HCT116 (cell line): ENCODE data around the gene AHRR. TPM values are rescaled to one million over a fixed set of nuclear protein-coding genes. Genes with fewer than 3 reads are reported as not detected.

ENCODE experiments used
- ATAC-seq: fragments of 200-7000 bp; cut with Tn5 transposase; 2 replicates; pipeline ENCODE4 v1.9.1; 2020; ENCODE audit warnings: mild to moderate bottlenecking, moderate library complexity
- BruUV-seq: library from RNA; stranded (reverse); fragments of 400-500 nt; replicated peaks from 2 replicates; lab custom pipeline; 2021; lab: Mats Ljungman, UMichigan
- CTCF ChIA-PET: fragments of 300-600 bp; sonication (Branson Sonifier 250); formaldehyde crosslinking; loops from one replicate; lab custom pipeline; 2021; ENCODE audit warnings: antibody characterized with exemption; lab: Charles Lee
- POLR2A ChIA-PET: fragments of 300-600, 350-600 bp; sonication (Branson Sonifier 250); formaldehyde crosslinking; loops from one replicate; lab custom pipeline; 2021; ENCODE audit warnings: antibody characterized with exemption; lab: Charles Lee
- RAD21 ChIA-PET, 2 experiments: fragments of 300-600 bp; sonication (Branson Sonifier 250); formaldehyde crosslinking; loops; one replicate each; lab custom pipeline; 2023; ENCODE audit warnings: low total read pairs in 2 of 2; ENCODE audit not compliant: uncharacterized antibody in 2 of 2, unreplicated experiment in 2 of 2, low non-redundant PET in 1 of 2; lab: Charles Lee
- DNase-seq: peaks from one replicate; pipeline ENCODE4 v3.0.0-alpha.2; 2010; ENCODE audit warnings: low read depth, low spot score
- H2AFZ ChIP-seq: fragments of 200-600 bp; shearing (Covaris generic), sonication (generic); 2 replicates; pipeline ENCODE4 v1.6.1; 2017; ENCODE audit warnings: low read depth, mixed run types, mixed read lengths, antibody characterized with exemption, low read length; ENCODE audit not compliant: poor library complexity, severe bottlenecking
- H3K27ac ChIP-seq: 2 replicates; pipeline ENCODE4 v1.5.1; 2012; ENCODE audit warnings: low read depth, low read length
- H3K27me3 ChIP-seq: fragments of 200-600 bp; sonication (generic); 2 replicates; pipeline ENCODE4 v1.6.1; 2016; ENCODE audit warnings: mixed run types, low read length, mixed read lengths; ENCODE audit not compliant: insufficient read depth
- H3K36me3 ChIP-seq, 2 experiments: fragments of 200-500 bp in 1 of 2; fragments of 200-600 bp in 1 of 2; sonication (Bioruptor generic) in 1 of 2; sonication (generic) in 1 of 2; 2 replicates each; pipeline versions ENCODE4 v1.5.1 to v1.6.1; 2014 to 2016; ENCODE audit warnings: low read length in 2 of 2, inconsistent platforms in 1 of 2, mixed read lengths in 1 of 2, mixed run types in 1 of 2; ENCODE audit not compliant: insufficient read depth in 2 of 2, control insufficient read depth in 1 of 2
- H3K4me1 ChIP-seq, 2 experiments: fragments of 200-600 bp in 1 of 2; sonication (generic) in 1 of 2; 2 replicates each; pipeline versions ENCODE4 v1.5.1 to v1.6.1; 2012 to 2017; ENCODE audit warnings: low read length in 2 of 2, inconsistent platforms in 1 of 2, mild to moderate bottlenecking in 1 of 2, mixed read lengths in 1 of 2, mixed run types in 1 of 2, moderate library complexity in 1 of 2; ENCODE audit not compliant: insufficient read depth in 2 of 2, control insufficient read depth in 1 of 2
- H3K4me2 ChIP-seq: fragments of 200-600 bp; sonication (generic); 2 replicates; pipeline ENCODE4 v1.6.1; 2017; ENCODE audit warnings: mixed run types, low read length, mixed read lengths
- H3K4me3 ChIP-seq, 2 experiments: fragments of 200-600 bp in 1 of 2; sonication (generic) in 1 of 2; replicated peaks in 1 of 2; 2 replicates each; pipeline ENCODE4 v1.5.1; 2011 to 2016; ENCODE audit warnings: low read length in 2 of 2, control low read depth in 1 of 2, low read depth in 1 of 2, mild to moderate bottlenecking in 1 of 2, mixed read lengths in 1 of 2, mixed run types in 1 of 2
- H3K79me2 ChIP-seq: fragments of 200-600 bp; sonication (generic); 2 replicates; pipeline ENCODE4 v1.6.1; 2017; ENCODE audit warnings: mild to moderate bottlenecking, mixed run types, low read length, moderate library complexity, mixed read lengths; ENCODE audit not compliant: insufficient read depth
- H3K9ac ChIP-seq: fragments of 200-600 bp; sonication (generic); 2 replicates; pipeline ENCODE4 v1.6.1; 2016; ENCODE audit warnings: low read length, mixed read lengths
- H3K9me2 ChIP-seq: fragments of 200-600 bp; sonication (generic), shearing (Covaris generic); 2 replicates; pipeline ENCODE4 v1.6.1; 2017; ENCODE audit warnings: mixed run types, mild to moderate bottlenecking, moderate library complexity; ENCODE audit not compliant: insufficient read depth
- H3K9me3 ChIP-seq, 2 experiments: fragments of 200-500 bp in 1 of 2; fragments of 200-600 bp in 1 of 2; sonication (Bioruptor generic) in 1 of 2; sonication (generic) in 1 of 2; 2 replicates each; pipeline ENCODE4 v1.6.1; 2014 to 2017; ENCODE audit warnings: low read length in 2 of 2, mixed read lengths in 2 of 2, inconsistent platforms in 1 of 2, low read depth in 1 of 2, mild to moderate bottlenecking in 1 of 2, mixed run types in 1 of 2, moderate library complexity in 1 of 2; ENCODE audit not compliant: control insufficient read depth in 1 of 2, insufficient read depth in 1 of 2
- H4K20me1 ChIP-seq: fragments of 200-600 bp; sonication (generic), shearing (Covaris generic); 2 replicates; pipeline ENCODE4 v1.6.1; 2017; ENCODE audit warnings: mixed run types, mild to moderate bottlenecking, moderate library complexity; ENCODE audit not compliant: insufficient read depth
- CBX3 ChIP-seq: IDR thresholded peaks from 2 replicates; pipeline ENCODE4 v1.6.1; 2012; ENCODE audit warnings: low read depth
- CEBPB ChIP-seq: IDR thresholded peaks from 2 replicates; pipeline ENCODE4 v1.6.1; 2012; ENCODE audit warnings: low read depth
- CTCF ChIP-seq, 3 experiments: fragments of 200-600 bp in 1 of 3; sonication (generic) in 1 of 3; IDR thresholded peaks in 2 of 3; conservative IDR thresholded peaks in 1 of 3; 2 replicates each; pipeline ENCODE4 v1.5.1; 2012 to 2017; ENCODE audit warnings: low read depth in 2 of 3, low read length in 2 of 3, antibody characterized with exemption in 1 of 3, borderline replicate concordance in 1 of 3, control low read depth in 1 of 3, mild to moderate bottlenecking in 1 of 3, mixed read lengths in 1 of 3, mixed run types in 1 of 3, moderate library complexity in 1 of 3; ENCODE audit not compliant: insufficient read depth in 1 of 3
- EZH2phosphoT487 ChIP-seq: fragments of 200-600 bp; IDR thresholded peaks from 2 replicates; pipeline ENCODE4 v1.6.1; 2018; ENCODE audit warnings: antibody characterized with exemption, borderline replicate concordance
- FOSL1 ChIP-seq: IDR thresholded peaks from 2 replicates; pipeline ENCODE4 v1.6.1; 2012; ENCODE audit warnings: low read depth
- MAX ChIP-seq: IDR thresholded peaks from 2 replicates; pipeline ENCODE4 v1.6.1; 2012
- POLR2AphosphoS5 ChIP-seq: IDR thresholded peaks from 2 replicates; pipeline ENCODE4 v1.6.1; 2011; ENCODE audit warnings: mild to moderate bottlenecking, low read depth, low read length, moderate library complexity
- RAD21 ChIP-seq: IDR thresholded peaks from 2 replicates; pipeline ENCODE4 v1.6.1; 2012; ENCODE audit warnings: low read depth, mild to moderate bottlenecking
- SRF ChIP-seq: IDR thresholded peaks from 2 replicates; pipeline ENCODE4 v1.6.1; 2012; ENCODE audit warnings: low read depth
- TCF7L2 ChIP-seq: IDR thresholded peaks from 2 replicates; pipeline ENCODE4 v1.7.0; 2011; ENCODE audit warnings: borderline replicate concordance, inconsistent platforms; ENCODE audit not compliant: insufficient read depth, insufficient read length; ENCODE audit errors: extremely low read depth
- YY1 ChIP-seq: IDR thresholded peaks from 2 replicates; pipeline ENCODE4 v1.6.1; 2011; ENCODE audit warnings: low read length, low read depth, moderate library complexity, mild to moderate bottlenecking; ENCODE audit not compliant: insufficient replicate concordance; ENCODE audit errors: extremely low read depth
- ZFX ChIP-seq: fragments of 450-650 bp; IDR thresholded peaks from 2 replicates; pipeline ENCODE4 v1.6.1; 2017
- intact Hi-C: fragments of 100-400 bp; cut with micrococcal nuclease; formaldehyde crosslinking; loops from 2 replicates; pipeline ENCODE4 v1.10.0; 2022
- total RNA-seq: library from RNA; stranded (reverse); gene quantifications from one replicate; pipeline ENCODE4 v1.2.1, GENCODE V29; 2021; ENCODE audit not compliant: unreplicated experiment
- TF ChIP-seq, protein P1 (sequence below): IDR thresholded peaks from 2 replicates; pipeline ENCODE4 v1.6.1; 2012; ENCODE audit warnings: low read depth

Gene AHRR
- total RNA-seq, 1 experiment from 2014 or later, result 12.7 TPM

GRCh38 chr5:360257-361027 is 38.9 kb downstream of the AHRR start (continued):
- TF ChIP-seq CBX3 (no peak), CEBPB (no peak), EZH2phosphoT487 (no peak), POLR2AphosphoS5 (no peak), FOSL1 (no peak), RAD21 (no peak), ZFX (no peak)
- TF ChIP-seq, protein P1, sequence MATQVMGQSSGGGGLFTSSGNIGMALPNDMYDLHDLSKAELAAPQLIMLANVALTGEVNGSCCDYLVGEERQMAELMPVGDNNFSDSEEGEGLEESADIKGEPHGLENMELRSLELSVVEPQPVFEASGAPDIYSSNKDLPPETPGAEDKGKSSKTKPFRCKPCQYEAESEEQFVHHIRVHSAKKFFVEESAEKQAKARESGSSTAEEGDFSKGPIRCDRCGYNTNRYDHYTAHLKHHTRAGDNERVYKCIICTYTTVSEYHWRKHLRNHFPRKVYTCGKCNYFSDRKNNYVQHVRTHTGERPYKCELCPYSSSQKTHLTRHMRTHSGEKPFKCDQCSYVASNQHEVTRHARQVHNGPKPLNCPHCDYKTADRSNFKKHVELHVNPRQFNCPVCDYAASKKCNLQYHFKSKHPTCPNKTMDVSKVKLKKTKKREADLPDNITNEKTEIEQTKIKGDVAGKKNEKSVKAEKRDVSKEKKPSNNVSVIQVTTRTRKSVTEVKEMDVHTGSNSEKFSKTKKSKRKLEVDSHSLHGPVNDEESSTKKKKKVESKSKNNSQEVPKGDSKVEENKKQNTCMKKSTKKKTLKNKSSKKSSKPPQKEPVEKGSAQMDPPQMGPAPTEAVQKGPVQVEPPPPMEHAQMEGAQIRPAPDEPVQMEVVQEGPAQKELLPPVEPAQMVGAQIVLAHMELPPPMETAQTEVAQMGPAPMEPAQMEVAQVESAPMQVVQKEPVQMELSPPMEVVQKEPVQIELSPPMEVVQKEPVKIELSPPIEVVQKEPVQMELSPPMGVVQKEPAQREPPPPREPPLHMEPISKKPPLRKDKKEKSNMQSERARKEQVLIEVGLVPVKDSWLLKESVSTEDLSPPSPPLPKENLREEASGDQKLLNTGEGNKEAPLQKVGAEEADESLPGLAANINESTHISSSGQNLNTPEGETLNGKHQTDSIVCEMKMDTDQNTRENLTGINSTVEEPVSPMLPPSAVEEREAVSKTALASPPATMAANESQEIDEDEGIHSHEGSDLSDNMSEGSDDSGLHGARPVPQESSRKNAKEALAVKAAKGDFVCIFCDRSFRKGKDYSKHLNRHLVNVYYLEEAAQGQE, result no peak
- TF ChIP-seq, all 23 proteins: peak for 0

- TF ChIP-seq RAD21 (no peak), POLR2AphosphoS5 (no peak), CBX3 (no peak), SRF (no peak), TCF7L2 (no peak), CTCF (IDR thresholded peaks at IDR 0.05 in 2 of 3, conservative IDR thresholded peaks at IDR 0.05 in 1 of 3; ENCODE audit: borderline replicate concordance in 1 of 3, insufficient read depth in 1 of 3, low read depth in 2 of 3, low read length in 2 of 3) (no peak), YY1 (no peak), MAX (no peak)
- TF ChIP-seq, protein P1, result no peak
- TF ChIP-seq, all 23 proteins: peak for 0
- no peak for ATAC-seq
- Histone ChIP-seq H3K4me3 (no peak overlapping the region), H3K27me3 (no peaks in the 10 kb centered on the region), H3K4me1 (no peaks in the 10 kb centered on the region), H4K20me1 (no peaks in the 10 kb centered on the region), H3K9ac (no peak overlapping the region), H3K4me2 (no peak overlapping the region), H3K27ac (no peak overlapping the region), H3K79me2 (no peaks in the 10 kb centered on the region), H2AFZ (no peak overlapping the region), H3K9me3 (0 out of 4 replicates have a peak, but pooled peaks cover 4% of the 10 kb centered on the region in 2 experiments), H3K36me3 (no peaks in the 10 kb centered on the region; a peak in 1 of 4 replicates), H3K9me2 (no peaks in the 10 kb centered on the region)
- ChIA-PET POLR2A (no interaction called here), RAD21 (no interaction called here), CTCF (no interaction called here)
- DNase-seq, result no peak
- BruUV-seq, result no TSS peak
- intact Hi-C loops, result no loop called here
Measured at GRCh38 chr5:362189-362588, 40.7 kb downstream of the AHRR start.
